Neural cell (in vitro differentiated cells): ENCODE results near the gene SDK1. TPM values are rescaled to one million over a fixed set of nuclear protein-coding genes. Genes with fewer than 3 reads are reported as not detected.

Experiments used
- H2AFZ ChIP-seq: fragments of 200-600, 300-800 bp; sonication (generic), shearing (Covaris generic); 2 replicates; pipeline ENCODE4 v1.6.0; 2014; ENCODE audit warnings: low read depth, mild to moderate bottlenecking, antibody characterized with exemption, low read length, moderate library complexity
- H3F3A ChIP-seq: fragments of 200-600 bp; shearing (Covaris generic); 2 replicates; pipeline ENCODE4 v1.6.1; 2016; ENCODE audit warnings: mild to moderate bottlenecking, moderate library complexity, mixed read lengths, antibody characterized with exemption, low read length; ENCODE audit not compliant: insufficient read depth, poor library complexity, severe bottlenecking
- H3K27ac ChIP-seq: fragments of 200-600, 300-800 bp; sonication (generic), shearing (Covaris generic); 2 replicates; pipeline ENCODE4 v1.5.1; 2014; ENCODE audit warnings: mild to moderate bottlenecking, low read length, moderate library complexity
- H3K27me3 ChIP-seq: fragments of 300-800, 200-600 bp; sonication (generic), shearing (Covaris generic); 2 replicates; pipeline ENCODE4 v1.6.0; 2014; ENCODE audit warnings: mild to moderate bottlenecking, low read depth, low read length, moderate library complexity; ENCODE audit not compliant: insufficient read depth
- H3K36me3 ChIP-seq: fragments of 300-800, 200-600 bp; sonication (generic), shearing (Covaris generic); 2 replicates; pipeline ENCODE4 v1.5.1; 2014; ENCODE audit warnings: mild to moderate bottlenecking, antibody characterized with exemption, low read length, moderate library complexity; ENCODE audit not compliant: insufficient read depth
- H3K4me2 ChIP-seq: fragments of 300-800, 200-600 bp; sonication (generic), shearing (Covaris generic); 2 replicates; pipeline ENCODE4 v1.6.0; 2014; ENCODE audit warnings: mild to moderate bottlenecking, low read length
- H3K4me3 ChIP-seq: fragments of 300-800, 200-600 bp; sonication (generic), shearing (Covaris generic); 2 replicates; pipeline ENCODE4 v1.5.1; 2014; ENCODE audit warnings: mild to moderate bottlenecking, low read length, moderate library complexity
- H3K79me2 ChIP-seq: fragments of 200-600 bp; shearing (Covaris generic); replicated peaks from 2 replicates; pipeline ENCODE4 v1.6.0; 2014; ENCODE audit warnings: mild to moderate bottlenecking, low read length, moderate library complexity; ENCODE audit not compliant: insufficient read depth
- H3K9ac ChIP-seq: fragments of 300-800, 200-600 bp; sonication (generic), shearing (Covaris generic); 2 replicates; pipeline ENCODE4 v1.6.1; 2016; ENCODE audit warnings: mild to moderate bottlenecking, low read length, mixed read lengths
- H3K9me2 ChIP-seq: fragments of 200-600 bp; shearing (Covaris generic); 2 replicates; pipeline ENCODE4 v1.6.1; 2016; ENCODE audit warnings: mild to moderate bottlenecking, low read length, mixed read lengths; ENCODE audit not compliant: insufficient read depth
- H3K9me3 ChIP-seq: fragments of 200-600, 300-800 bp; sonication (generic), shearing (Covaris generic); 2 replicates; pipeline ENCODE4 v1.6.1; 2016; ENCODE audit warnings: mild to moderate bottlenecking, mixed run types, low read length, moderate library complexity, mixed read lengths
- H4K20me1 ChIP-seq: fragments of 200-600 bp; shearing (Covaris generic); 2 replicates; pipeline ENCODE4 v1.6.1; 2016; ENCODE audit warnings: mild to moderate bottlenecking, mixed run types; ENCODE audit not compliant: insufficient read depth
- CTCF ChIP-seq: fragments of 450-650 bp; IDR thresholded peaks from 2 replicates; pipeline ENCODE4 v1.5.1; 2014; ENCODE audit warnings: antibody characterized with exemption, mild to moderate bottlenecking, moderate library complexity; ENCODE audit not compliant: poor library complexity, severe bottlenecking
- EP300 ChIP-seq: fragments of 450-650 bp; conservative IDR thresholded peaks from 2 replicates; pipeline ENCODE4 v1.6.1; 2014; ENCODE audit warnings: antibody characterized with exemption, mild to moderate bottlenecking, moderate library complexity; ENCODE audit not compliant: poor library complexity, severe bottlenecking
- EZH2 ChIP-seq: fragments of 200-600, 300-800 bp; shearing (Covaris generic), sonication (generic); IDR thresholded peaks from 2 replicates; pipeline ENCODE4 v1.6.1; 2014; ENCODE audit warnings: antibody characterized with exemption, low read length, borderline replicate concordance, mild to moderate bottlenecking; ENCODE audit not compliant: insufficient read depth, poor library complexity, severe bottlenecking
- MXI1 ChIP-seq: fragments of 450-650 bp; conservative IDR thresholded peaks from 2 replicates; pipeline ENCODE4 v1.6.1; 2014; ENCODE audit warnings: antibody characterized with exemption, mild to moderate bottlenecking; ENCODE audit not compliant: poor library complexity, severe bottlenecking
- POLR2AphosphoS5 ChIP-seq: IDR thresholded peaks from 2 replicates; pipeline ENCODE4 v1.6.1; 2012
- RAD21 ChIP-seq: fragments of 450-650 bp; conservative IDR thresholded peaks from 2 replicates; pipeline ENCODE4 v1.6.1; 2014; ENCODE audit warnings: antibody characterized with exemption, mild to moderate bottlenecking, moderate library complexity
- SMC3 ChIP-seq: fragments of 450-650 bp; conservative IDR thresholded peaks from 2 replicates; pipeline ENCODE4 v1.6.1; 2014; ENCODE audit warnings: antibody characterized with exemption, mild to moderate bottlenecking, moderate library complexity; ENCODE audit not compliant: poor library complexity
- TAF1 ChIP-seq: IDR thresholded peaks from 2 replicates; pipeline ENCODE4 v1.6.1; 2012; ENCODE audit warnings: low read depth
- polyA plus RNA-seq: library from polyadenylated mRNA; depleted of rRNA; stranded (reverse); fragments of >200 nt; gene quantifications from 2 replicates; pipeline ENCODE4 v1.2.3, GENCODE V29; 2014
- TF ChIP-seq, protein P1 (sequence below): IDR thresholded peaks from 2 replicates; pipeline ENCODE4 v1.6.1; 2012; ENCODE audit warnings: borderline replicate concordance

The SDK1 gene
- polyA plus RNA-seq, 1 donor from 2014 or later = 2.7 TPM

DNA sequence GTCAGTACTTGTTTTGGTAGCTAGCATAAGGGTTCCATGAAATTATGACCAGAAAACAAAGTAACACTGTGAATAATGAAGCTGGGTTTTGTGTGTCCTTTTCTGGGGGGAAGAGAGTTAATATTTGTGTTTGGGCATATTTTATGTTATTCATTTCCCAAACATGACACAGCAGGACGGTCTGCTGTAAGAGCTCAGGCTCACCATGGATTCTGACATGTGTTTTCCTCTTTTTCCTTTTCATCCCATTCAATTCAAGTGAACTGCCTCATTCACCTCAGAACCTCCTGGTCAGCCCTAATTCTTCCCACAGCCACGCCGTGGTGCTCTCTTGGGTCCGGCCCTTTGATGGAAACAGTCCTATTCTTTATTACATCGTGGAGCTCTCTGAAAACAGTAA lies 685.9 kb downstream of the SDK1 start:
- TF ChIP-seq EZH2 = no peak
- no peak for TF ChIP-seq POLR2AphosphoS5
- TF ChIP-seq RAD21 = no peak
- TF ChIP-seq CTCF = no peak
- TF ChIP-seq MXI1 = no peak
- TF ChIP-seq EP300 = no peak
- TF ChIP-seq, protein P1, sequence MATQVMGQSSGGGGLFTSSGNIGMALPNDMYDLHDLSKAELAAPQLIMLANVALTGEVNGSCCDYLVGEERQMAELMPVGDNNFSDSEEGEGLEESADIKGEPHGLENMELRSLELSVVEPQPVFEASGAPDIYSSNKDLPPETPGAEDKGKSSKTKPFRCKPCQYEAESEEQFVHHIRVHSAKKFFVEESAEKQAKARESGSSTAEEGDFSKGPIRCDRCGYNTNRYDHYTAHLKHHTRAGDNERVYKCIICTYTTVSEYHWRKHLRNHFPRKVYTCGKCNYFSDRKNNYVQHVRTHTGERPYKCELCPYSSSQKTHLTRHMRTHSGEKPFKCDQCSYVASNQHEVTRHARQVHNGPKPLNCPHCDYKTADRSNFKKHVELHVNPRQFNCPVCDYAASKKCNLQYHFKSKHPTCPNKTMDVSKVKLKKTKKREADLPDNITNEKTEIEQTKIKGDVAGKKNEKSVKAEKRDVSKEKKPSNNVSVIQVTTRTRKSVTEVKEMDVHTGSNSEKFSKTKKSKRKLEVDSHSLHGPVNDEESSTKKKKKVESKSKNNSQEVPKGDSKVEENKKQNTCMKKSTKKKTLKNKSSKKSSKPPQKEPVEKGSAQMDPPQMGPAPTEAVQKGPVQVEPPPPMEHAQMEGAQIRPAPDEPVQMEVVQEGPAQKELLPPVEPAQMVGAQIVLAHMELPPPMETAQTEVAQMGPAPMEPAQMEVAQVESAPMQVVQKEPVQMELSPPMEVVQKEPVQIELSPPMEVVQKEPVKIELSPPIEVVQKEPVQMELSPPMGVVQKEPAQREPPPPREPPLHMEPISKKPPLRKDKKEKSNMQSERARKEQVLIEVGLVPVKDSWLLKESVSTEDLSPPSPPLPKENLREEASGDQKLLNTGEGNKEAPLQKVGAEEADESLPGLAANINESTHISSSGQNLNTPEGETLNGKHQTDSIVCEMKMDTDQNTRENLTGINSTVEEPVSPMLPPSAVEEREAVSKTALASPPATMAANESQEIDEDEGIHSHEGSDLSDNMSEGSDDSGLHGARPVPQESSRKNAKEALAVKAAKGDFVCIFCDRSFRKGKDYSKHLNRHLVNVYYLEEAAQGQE = no peak
- TF ChIP-seq TAF1 = no peak
- no peak for TF ChIP-seq SMC3
- no peak overlapping the region for H3K9ac ChIP-seq
- no peaks in the 10 kb centered on the region for H3K9me3 ChIP-seq
- no peak overlapping the region for H3K4me3 ChIP-seq
- no peak overlapping the region for H2AFZ ChIP-seq
- no peaks in the 10 kb centered on the region for H3K36me3 ChIP-seq
- H3K27me3 ChIP-seq = no peaks in the 10 kb centered on the region
- no peaks in the 10 kb centered on the region for H3K79me2 ChIP-seq
- H4K20me1 ChIP-seq = no peaks in the 10 kb centered on the region
- no peak overlapping the region for H3K4me2 ChIP-seq
- H3K27ac ChIP-seq = no peak overlapping the region
- no peaks in the 10 kb centered on the region for H3K9me2 ChIP-seq
- no peaks in the 10 kb centered on the region for H3F3A ChIP-seq

GRCh38 chr7:3987426-3987927 lies 686.4 kb downstream of the SDK1 start:
- Histone ChIP-seq H3K9me3 (no peaks in the 10 kb centered on the region), H3K27me3 (no peaks in the 10 kb centered on the region), H3F3A (no peaks in the 10 kb centered on the region), H4K20me1 (no peaks in the 10 kb centered on the region), H3K4me3 (no peak overlapping the region), H3K4me2 (no peak overlapping the region), H3K79me2 (no peaks in the 10 kb centered on the region), H3K9me2 (no peaks in the 10 kb centered on the region), H3K9ac (no peak overlapping the region), H3K27ac (no peak overlapping the region), H3K36me3 (no peaks in the 10 kb centered on the region), H2AFZ (no peak overlapping the region)
- TF ChIP-seq EP300 = no peak
- TF ChIP-seq RAD21 = no peak
- TF ChIP-seq, protein P1 = no peak
- TF ChIP-seq CTCF = no peak
- TF ChIP-seq MXI1 = no peak
- TF ChIP-seq TAF1 = no peak
- no peak for TF ChIP-seq SMC3
- no peak for TF ChIP-seq POLR2AphosphoS5
- TF ChIP-seq EZH2 = no peak
